Left ventricle myocardium inferior (tissue), 1 donor: ENCODE results near the gene STK40. TPM values are rescaled to one million over a fixed set of nuclear protein-coding genes. Genes with fewer than 3 reads are reported as not detected.

Experiments used
- DNase-seq: peaks from one replicate; pipeline ENCODE4 v3.0.0-alpha.2; 2020
- H3K27ac ChIP-seq: fragments of 200-600 bp; replicated peaks from 2 replicates; pipeline ENCODE4 v1.8.0; 2021
- H3K27me3 ChIP-seq: fragments of 200-600 bp; 2 replicates; pipeline ENCODE4 v1.8.0; 2021; ENCODE audit warnings: low read depth
- H3K36me3 ChIP-seq: fragments of 200-600 bp; 2 replicates; pipeline ENCODE4 v1.8.0; 2021
- H3K4me1 ChIP-seq: fragments of 200-600 bp; 2 replicates; pipeline ENCODE4 v1.8.0; 2021
- H3K4me3 ChIP-seq: fragments of 200-600 bp; 2 replicates; pipeline ENCODE4 v1.8.0; 2021; ENCODE audit warnings: mild to moderate bottlenecking, moderate library complexity
- H3K9me3 ChIP-seq: fragments of 200-600 bp; replicated peaks from 2 replicates; pipeline ENCODE4 v1.8.0; 2021
- intact Hi-C: fragments of 100-400 bp; cut with micrococcal nuclease; formaldehyde crosslinking; loops from one replicate; pipeline ENCODE4 v1.11.0; 2022
- total RNA-seq: library from RNA; stranded (reverse); fragmentation: NEBNext Ultra II Directional; extraction: Animal tissue kit (Norgen Biotek cat#: 25700); gene quantifications from one replicate; pipeline ENCODE4 v1.2.1, GENCODE V29; 2021
- TF ChIP-seq, protein P1 (sequence below): fragments of 200-600 bp; IDR thresholded peaks from 2 replicates; pipeline ENCODE4 v1.8.0; 2021; ENCODE audit warnings: antibody characterized with exemption, mild to moderate bottlenecking, borderline replicate concordance
- donor health status: DM: no; HTN: yes; CAD: no; lungs with severe emphysema.

STK40 gene
- total RNA-seq, 1 donor from 2014 or later, result 69.8 TPM

GRCh38 chr1:36342426-36343185, 43.1 kb downstream of the STK40 start:
- no peak for DNase-seq
- peak overlapping the region; percentile 51 for H3K27ac ChIP-seq
- H3K27me3 ChIP-seq, result no peaks in the 10 kb centered on the region
- no peak overlapping the region for H3K4me3 ChIP-seq
- TF ChIP-seq, protein P1, sequence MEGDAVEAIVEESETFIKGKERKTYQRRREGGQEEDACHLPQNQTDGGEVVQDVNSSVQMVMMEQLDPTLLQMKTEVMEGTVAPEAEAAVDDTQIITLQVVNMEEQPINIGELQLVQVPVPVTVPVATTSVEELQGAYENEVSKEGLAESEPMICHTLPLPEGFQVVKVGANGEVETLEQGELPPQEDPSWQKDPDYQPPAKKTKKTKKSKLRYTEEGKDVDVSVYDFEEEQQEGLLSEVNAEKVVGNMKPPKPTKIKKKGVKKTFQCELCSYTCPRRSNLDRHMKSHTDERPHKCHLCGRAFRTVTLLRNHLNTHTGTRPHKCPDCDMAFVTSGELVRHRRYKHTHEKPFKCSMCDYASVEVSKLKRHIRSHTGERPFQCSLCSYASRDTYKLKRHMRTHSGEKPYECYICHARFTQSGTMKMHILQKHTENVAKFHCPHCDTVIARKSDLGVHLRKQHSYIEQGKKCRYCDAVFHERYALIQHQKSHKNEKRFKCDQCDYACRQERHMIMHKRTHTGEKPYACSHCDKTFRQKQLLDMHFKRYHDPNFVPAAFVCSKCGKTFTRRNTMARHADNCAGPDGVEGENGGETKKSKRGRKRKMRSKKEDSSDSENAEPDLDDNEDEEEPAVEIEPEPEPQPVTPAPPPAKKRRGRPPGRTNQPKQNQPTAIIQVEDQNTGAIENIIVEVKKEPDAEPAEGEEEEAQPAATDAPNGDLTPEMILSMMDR, result peak; percentile 77
- peaks cover 60% of the 10 kb centered on the region for H3K36me3 ChIP-seq
- intact Hi-C loops, result no loop called here
- H3K9me3 ChIP-seq, result no peaks in the 10 kb centered on the region
- H3K4me1 ChIP-seq, result peaks cover 32% of the 10 kb centered on the region

GRCh38 chr1:36341626-36342320, 44.0 kb downstream of the STK40 start:
- peaks cover 52% of the 10 kb centered on the region for H3K36me3 ChIP-seq
- H3K27ac ChIP-seq, result peak overlapping the region; percentile 51
- intact Hi-C loops, result no loop called here

DNA sequence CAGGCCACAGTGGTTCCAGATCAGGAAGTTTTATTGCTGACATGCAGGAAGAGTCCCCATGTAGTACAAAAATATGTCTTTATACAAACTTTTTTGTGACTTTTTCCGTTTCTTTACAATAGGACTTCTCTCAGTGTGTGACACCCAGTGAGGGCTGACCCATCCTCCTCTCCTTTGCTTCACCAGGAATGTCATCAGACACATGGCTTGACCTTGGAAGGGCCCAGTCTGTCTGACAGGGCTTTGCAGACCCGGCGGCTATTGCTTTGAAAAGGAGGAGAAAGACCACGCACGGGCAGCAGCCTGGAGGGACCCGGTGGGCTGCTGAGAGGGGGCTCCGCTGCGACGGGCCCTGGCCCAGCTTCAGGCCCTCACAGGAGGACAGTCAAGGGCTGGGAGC, 46.1 kb downstream of the STK40 start:
- Histone ChIP-seq H3K36me3 (peaks cover 32% of the 10 kb centered on the region), H3K4me1 (peaks cover 41% of the 10 kb centered on the region), H3K4me3 (no peak overlapping the region), H3K9me3 (no peaks in the 10 kb centered on the region), H3K27ac (peak overlapping the region; percentile 78), H3K27me3 (no peaks in the 10 kb centered on the region)
- intact Hi-C loops, result no loop called here
- DNase-seq, result no peak
- TF ChIP-seq, protein P1, result no peak

More at GRCh38 chr1:36341626-36342320, 44.0 kb downstream of the STK40 start:
- TF ChIP-seq, protein P1, result no peak
- H3K4me3 ChIP-seq, result no peak overlapping the region
- H3K27me3 ChIP-seq, result no peaks in the 10 kb centered on the region
- DNase-seq, result no peak
- peaks cover 40% of the 10 kb centered on the region for H3K4me1 ChIP-seq
- no peaks in the 10 kb centered on the region for H3K9me3 ChIP-seq

- H3K4me1 ChIP-seq, result peaks cover 41% of the 10 kb centered on the region
- TF ChIP-seq, protein P1, result no peak
- no peak for DNase-seq
- H3K9me3 ChIP-seq, result no peaks in the 10 kb centered on the region
- peaks cover 30% of the 10 kb centered on the region for H3K36me3 ChIP-seq
- intact Hi-C loops, result no loop called here
- H3K27me3 ChIP-seq, result no peaks in the 10 kb centered on the region
- peak overlapping the region; percentile 78 for H3K27ac ChIP-seq
- no peak overlapping the region for H3K4me3 ChIP-seq
Measured at GRCh38 chr1:36339215-36339614, 46.5 kb downstream of the STK40 start.

DNA sequence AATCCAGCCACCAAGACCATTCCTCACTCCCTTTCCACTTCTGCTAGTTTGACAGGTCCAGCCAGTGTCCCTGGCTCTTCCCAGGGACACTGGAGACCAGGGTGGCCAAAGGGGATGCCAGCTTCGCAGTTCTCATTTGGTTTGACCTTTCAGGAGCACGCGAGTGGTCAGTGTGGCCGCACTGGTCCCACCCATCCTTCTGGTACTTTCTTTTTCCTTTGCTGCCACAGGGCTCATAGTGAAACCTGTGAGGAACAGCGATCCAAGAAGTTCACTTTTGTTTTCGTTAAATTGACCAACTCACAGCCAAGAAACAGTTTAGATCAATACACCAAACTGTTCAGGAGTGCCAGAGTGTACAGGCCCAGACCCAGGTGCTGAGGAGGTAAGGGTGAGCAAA, 47.9 kb downstream of the STK40 start:
- no peak for DNase-seq
- no peak overlapping the region for H3K4me3 ChIP-seq
- H3K27me3 ChIP-seq, result no peaks in the 10 kb centered on the region
- H3K27ac ChIP-seq, result peak overlapping the region; percentile 78
- intact Hi-C loops, result no loop called here
- H3K4me1 ChIP-seq, result peaks cover 37% of the 10 kb centered on the region
- peaks cover 16% of the 10 kb centered on the region for H3K36me3 ChIP-seq
- TF ChIP-seq, protein P1, result no peak
- no peaks in the 10 kb centered on the region for H3K9me3 ChIP-seq
